Stimulated activated CD8-positive, alpha-beta memory T cell treated with anti-CD3 and anti-CD28 coated beads, Interleukin-7, amount 100 ng/mL, for 48 hours (primary cell): Measurements from ENCODE around the gene SLTM.
"Not testable (repeated sequence)": the region's sequence is repeated elsewhere in the genome, so short reads cannot be mapped to it uniquely, and the experiment has no call there.

ENCODE experiments used
- DNase-seq, 2 donors: peaks; one replicate each; pipeline ENCODE4 v3.0.0-alpha.2; 2020; ENCODE audit warnings: low read depth in 1 of 2; ENCODE audit errors: extremely low read depth in 1 of 2

SLTM gene

GRCh38 chr15:58929891-58930416 is 3.5 kb downstream of the SLTM start:
- DNase-seq: no peak

GRCh38 chr15:58926823-58927222 is 6.7 kb downstream of the SLTM start:
- DNase-seq: no peak

- DNase-seq: no peak
Observed at GRCh38 chr15:58924327-58924726, 9.2 kb downstream of the SLTM start.

GRCh38 chr15:58923696-58924300 is 9.7 kb downstream of the SLTM start:
- DNase-seq: no peak

- DNase-seq: no peak
Observed at GRCh38 chr15:58923284-58923683, 10.2 kb downstream of the SLTM start.

GRCh38 chr15:58921267-58921790 is 12.2 kb downstream of the SLTM start:
- DNase-seq: no peak

GRCh38 chr15:58920447-58920846 is 13.0 kb downstream of the SLTM start:
- not testable (repeated sequence) for DNase-seq

GRCh38 chr15:58919232-58919631 is 14.2 kb downstream of the SLTM start:
- DNase-seq: no peak

- no peak for DNase-seq
Observed at GRCh38 chr15:58918239-58918638, 15.2 kb downstream of the SLTM start.

- not testable (repeated sequence) for DNase-seq
Observed at GRCh38 chr15:58917613-58918129, 15.8 kb downstream of the SLTM start.

- DNase-seq: no peak
Observed at GRCh38 chr15:58916962-58917361, 16.5 kb downstream of the SLTM start.

- no peak for DNase-seq
Observed at GRCh38 chr15:58910456-58910855, 23.0 kb downstream of the SLTM start.

- no peak for DNase-seq
Observed at GRCh38 chr15:58909616-58910015, 23.9 kb downstream of the SLTM start.

- no peak for DNase-seq
Observed at GRCh38 chr15:58908550-58909309, 24.7 kb downstream of the SLTM start.

GRCh38 chr15:58900631-58901030 is 32.8 kb downstream of the SLTM start:
- no peak for DNase-seq

- no peak for DNase-seq
Observed at GRCh38 chr15:58898150-58898680, 35.3 kb downstream of the SLTM start.

GRCh38 chr15:58889363-58889762 is 44.1 kb downstream of the SLTM start:
- DNase-seq: no peak

- no peak for DNase-seq
Observed at GRCh38 chr15:58886921-58887320, 46.6 kb downstream of the SLTM start.

- not testable (repeated sequence) for DNase-seq
Observed at GRCh38 chr15:58883926-58884325, 49.6 kb downstream of the SLTM start.

GRCh38 chr15:58882243-58882642 is 51.2 kb downstream of the SLTM start:
- DNase-seq: no peak

GRCh38 chr15:58880320-58880719 is 53.2 kb downstream of the SLTM start:
- no peak for DNase-seq
